ENCODE measurements around the gene RASSF6.

The RASSF6 gene

GRCh38 chr4:73593631-73594241 lies 26.5 kb downstream of the RASSF6 start:
- no peak overlapping the region for H3K4me3 ChIP-seq (replicated peaks; ENCODE audit: insufficient read depth, low read length)
- H3K27me3 ChIP-seq (ENCODE audit: insufficient read depth, poor library complexity, severe bottlenecking) = no peaks in the 10 kb centered on the region
- TF ChIP-seq, protein P1, sequence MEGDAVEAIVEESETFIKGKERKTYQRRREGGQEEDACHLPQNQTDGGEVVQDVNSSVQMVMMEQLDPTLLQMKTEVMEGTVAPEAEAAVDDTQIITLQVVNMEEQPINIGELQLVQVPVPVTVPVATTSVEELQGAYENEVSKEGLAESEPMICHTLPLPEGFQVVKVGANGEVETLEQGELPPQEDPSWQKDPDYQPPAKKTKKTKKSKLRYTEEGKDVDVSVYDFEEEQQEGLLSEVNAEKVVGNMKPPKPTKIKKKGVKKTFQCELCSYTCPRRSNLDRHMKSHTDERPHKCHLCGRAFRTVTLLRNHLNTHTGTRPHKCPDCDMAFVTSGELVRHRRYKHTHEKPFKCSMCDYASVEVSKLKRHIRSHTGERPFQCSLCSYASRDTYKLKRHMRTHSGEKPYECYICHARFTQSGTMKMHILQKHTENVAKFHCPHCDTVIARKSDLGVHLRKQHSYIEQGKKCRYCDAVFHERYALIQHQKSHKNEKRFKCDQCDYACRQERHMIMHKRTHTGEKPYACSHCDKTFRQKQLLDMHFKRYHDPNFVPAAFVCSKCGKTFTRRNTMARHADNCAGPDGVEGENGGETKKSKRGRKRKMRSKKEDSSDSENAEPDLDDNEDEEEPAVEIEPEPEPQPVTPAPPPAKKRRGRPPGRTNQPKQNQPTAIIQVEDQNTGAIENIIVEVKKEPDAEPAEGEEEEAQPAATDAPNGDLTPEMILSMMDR (IDR thresholded peaks at IDR 0.05; ENCODE audit: insufficient read depth, low read length) = peak; percentile 47
- TF ChIP-seq, protein P2, sequence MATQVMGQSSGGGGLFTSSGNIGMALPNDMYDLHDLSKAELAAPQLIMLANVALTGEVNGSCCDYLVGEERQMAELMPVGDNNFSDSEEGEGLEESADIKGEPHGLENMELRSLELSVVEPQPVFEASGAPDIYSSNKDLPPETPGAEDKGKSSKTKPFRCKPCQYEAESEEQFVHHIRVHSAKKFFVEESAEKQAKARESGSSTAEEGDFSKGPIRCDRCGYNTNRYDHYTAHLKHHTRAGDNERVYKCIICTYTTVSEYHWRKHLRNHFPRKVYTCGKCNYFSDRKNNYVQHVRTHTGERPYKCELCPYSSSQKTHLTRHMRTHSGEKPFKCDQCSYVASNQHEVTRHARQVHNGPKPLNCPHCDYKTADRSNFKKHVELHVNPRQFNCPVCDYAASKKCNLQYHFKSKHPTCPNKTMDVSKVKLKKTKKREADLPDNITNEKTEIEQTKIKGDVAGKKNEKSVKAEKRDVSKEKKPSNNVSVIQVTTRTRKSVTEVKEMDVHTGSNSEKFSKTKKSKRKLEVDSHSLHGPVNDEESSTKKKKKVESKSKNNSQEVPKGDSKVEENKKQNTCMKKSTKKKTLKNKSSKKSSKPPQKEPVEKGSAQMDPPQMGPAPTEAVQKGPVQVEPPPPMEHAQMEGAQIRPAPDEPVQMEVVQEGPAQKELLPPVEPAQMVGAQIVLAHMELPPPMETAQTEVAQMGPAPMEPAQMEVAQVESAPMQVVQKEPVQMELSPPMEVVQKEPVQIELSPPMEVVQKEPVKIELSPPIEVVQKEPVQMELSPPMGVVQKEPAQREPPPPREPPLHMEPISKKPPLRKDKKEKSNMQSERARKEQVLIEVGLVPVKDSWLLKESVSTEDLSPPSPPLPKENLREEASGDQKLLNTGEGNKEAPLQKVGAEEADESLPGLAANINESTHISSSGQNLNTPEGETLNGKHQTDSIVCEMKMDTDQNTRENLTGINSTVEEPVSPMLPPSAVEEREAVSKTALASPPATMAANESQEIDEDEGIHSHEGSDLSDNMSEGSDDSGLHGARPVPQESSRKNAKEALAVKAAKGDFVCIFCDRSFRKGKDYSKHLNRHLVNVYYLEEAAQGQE (IDR thresholded peaks at IDR 0.05; ENCODE audit: insufficient replicate concordance, low read depth) = no peak
- H3K27ac ChIP-seq (replicated peaks) = no peak overlapping the region
- DNase-seq (ENCODE audit: low read depth in 1 of 2, low spot score in 1 of 2) = no peak

DNA sequence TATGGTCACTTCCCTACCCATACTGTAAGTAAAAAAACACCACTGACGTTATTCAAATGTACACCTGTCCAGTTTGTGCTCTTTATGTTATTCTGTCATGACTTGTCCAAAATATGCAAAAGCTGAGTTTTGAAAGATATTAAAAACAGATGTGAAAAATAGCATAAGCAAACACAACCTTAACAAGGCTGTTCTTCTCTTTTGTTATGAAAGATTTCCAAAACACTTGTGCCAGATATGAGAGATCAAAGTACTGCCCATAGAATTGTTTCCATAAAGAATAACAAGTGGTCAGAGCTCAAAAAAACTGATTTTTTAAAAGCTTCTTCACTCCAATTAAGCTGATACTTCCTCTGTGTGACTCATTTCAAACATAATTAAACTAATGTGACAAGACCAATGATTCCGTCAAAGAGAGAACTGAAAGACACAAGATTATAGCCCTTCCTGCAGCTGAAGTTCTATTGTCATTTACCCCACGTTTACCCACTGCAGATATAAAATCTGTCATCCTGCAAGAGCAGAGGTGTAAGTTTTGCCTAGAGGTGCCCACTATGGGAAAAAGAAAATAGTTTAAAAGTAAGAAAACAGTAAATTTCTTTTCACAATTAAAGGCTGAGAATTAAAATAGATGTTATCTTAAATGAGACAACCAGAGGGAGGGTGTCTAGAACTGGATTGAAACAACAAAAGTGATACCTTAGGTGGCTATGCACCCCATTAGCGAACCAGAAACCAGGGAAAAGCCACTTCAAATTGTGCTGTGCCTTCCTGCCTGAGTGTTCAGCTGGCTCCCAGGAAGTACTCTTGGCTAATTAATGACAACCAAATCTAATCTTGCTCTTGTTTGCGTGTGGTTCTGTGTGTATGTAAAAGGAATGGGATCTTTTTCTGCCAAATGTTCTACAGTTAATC lies 30.1 kb downstream of the RASSF6 start:
- no peaks in the 10 kb centered on the region for H3K27me3 ChIP-seq (ENCODE audit: insufficient read depth, poor library complexity, severe bottlenecking)
- DNase-seq (ENCODE audit: low read depth in 1 of 2, low spot score in 1 of 2) = no peak
- no peak overlapping the region for H3K27ac ChIP-seq (replicated peaks)
- TF ChIP-seq POLR2AphosphoS5 (IDR thresholded peaks at IDR 0.05; ENCODE audit: low read depth) (no peak), SPI1 (IDR thresholded peaks at IDR 0.05; ENCODE audit: borderline replicate concordance, low read depth) (no peak), GABPA (IDR thresholded peaks at IDR 0.05; ENCODE audit: low read depth) (no peak)
- TF ChIP-seq, protein P2 (IDR thresholded peaks at IDR 0.05; ENCODE audit: insufficient replicate concordance, low read depth) = no peak
- TF ChIP-seq, protein P1 (IDR thresholded peaks at IDR 0.05; ENCODE audit: insufficient read depth, low read length) = no peak
- no peak overlapping the region for H3K4me3 ChIP-seq (replicated peaks; ENCODE audit: insufficient read depth, low read length)

DNA sequence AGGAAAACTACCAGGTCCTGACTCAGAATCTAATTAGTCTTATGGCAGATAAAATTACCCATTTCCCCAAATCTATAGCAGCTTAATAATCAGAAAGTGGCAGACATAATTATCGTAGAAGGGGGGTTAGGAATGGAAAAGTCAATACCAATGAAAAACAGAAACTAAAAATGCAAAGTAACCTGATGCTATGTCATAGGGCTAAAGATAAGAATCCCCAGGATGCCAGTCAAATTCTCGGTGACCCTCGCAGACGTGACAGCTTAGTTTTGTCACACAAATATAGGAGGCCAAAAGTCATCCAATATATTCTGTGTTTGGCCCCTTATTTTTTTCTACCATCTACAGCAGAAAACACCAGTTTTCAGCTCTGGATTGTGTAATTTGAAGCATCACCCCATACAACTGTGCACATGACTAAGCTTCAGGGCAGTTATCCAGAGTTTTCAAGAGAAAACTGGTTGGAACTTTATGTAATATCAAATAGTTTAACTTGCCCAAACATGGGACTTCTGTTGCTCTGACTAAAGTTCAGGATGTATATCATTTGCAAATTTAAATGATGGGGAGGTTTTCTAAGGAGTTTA lies 30.9 kb downstream of the RASSF6 start:
- Histone ChIP-seq H3K27me3 (ENCODE audit: insufficient read depth, poor library complexity, severe bottlenecking) (no peaks in the 10 kb centered on the region), H3K27ac (replicated peaks) (no peak overlapping the region), H3K4me3 (replicated peaks; ENCODE audit: insufficient read depth, low read length) (no peak overlapping the region)
- no peak for DNase-seq (ENCODE audit: low read depth in 1 of 2, low spot score in 1 of 2)
- TF ChIP-seq POLR2AphosphoS5 (IDR thresholded peaks at IDR 0.05; ENCODE audit: low read depth) = no peak
- TF ChIP-seq, protein P1 (IDR thresholded peaks at IDR 0.05; ENCODE audit: insufficient read depth, low read length) = no peak
- no peak for TF ChIP-seq SPI1 (IDR thresholded peaks at IDR 0.05; ENCODE audit: borderline replicate concordance, low read depth)
- no peak for TF ChIP-seq GABPA (IDR thresholded peaks at IDR 0.05; ENCODE audit: low read depth)
- TF ChIP-seq, protein P2 (IDR thresholded peaks at IDR 0.05; ENCODE audit: insufficient replicate concordance, low read depth) = no peak
